AG04450 (cell line): ENCODE data around the gene CTDP1. TPM values are rescaled to one million over a fixed set of nuclear protein-coding genes. Genes with fewer than 3 reads are reported as not detected.
"Not testable (repeated sequence)": the region's sequence is repeated elsewhere in the genome, so short reads cannot be mapped to it uniquely, and the experiment has no call there.

Experiments used
- CTCF ChIA-PET: fragments of 300-600, 350-600 bp; formaldehyde crosslinking; extraction: SDS; loops from one replicate; lab custom pipeline; 2022; ENCODE audit warnings: antibody characterized with exemption, inconsistent platforms; lab: Charles Lee
- POLR2A ChIA-PET: fragments of 350-600 bp; formaldehyde crosslinking; extraction: SDS; loops from one replicate; lab custom pipeline; 2021; ENCODE audit warnings: antibody characterized with exemption, inconsistent platforms; lab: Yijun Ruan, JAX
- DNase-seq: peaks from one replicate; pipeline ENCODE4 v3.0.0-alpha.2; 2011; ENCODE audit warnings: low read depth, low spot score
- H3K27ac ChIP-seq: one replicate; pipeline ENCODE4 v1.5.1; 2012; ENCODE audit warnings: low read depth, low read length, control low read depth
- H3K27me3 ChIP-seq: one replicate; pipeline ENCODE4 v1.6.0; 2012; ENCODE audit warnings: low read length; ENCODE audit not compliant: control insufficient read depth, insufficient read depth
- H3K4me3 ChIP-seq: 2 replicates; pipeline ENCODE4 v1.5.1; 2011; ENCODE audit warnings: mild to moderate bottlenecking, low read depth, low read length, control low read depth
- H3K9me3 ChIP-seq: 2 replicates; pipeline ENCODE4 v1.5.1; 2012; ENCODE audit warnings: low read length; ENCODE audit not compliant: control insufficient read depth, insufficient read depth
- CTCF ChIP-seq: IDR thresholded peaks from 2 replicates; pipeline ENCODE4 v1.5.1; 2011; ENCODE audit warnings: low read depth, low read length, control low read depth, inconsistent platforms
- polyA plus RNA-seq: library from polyadenylated mRNA; depleted of rRNA; stranded (reverse); fragments of >200 nt; gene quantifications from 2 replicates; pipeline ENCODE4 v1.2.3, GENCODE V29; 2011

Gene CTDP1
- polyA plus RNA-seq, 1 experiment: 8.4 TPM

- no peak overlapping the region for H3K27ac ChIP-seq
- POLR2A ChIA-PET: no interaction called here
- no peak overlapping the region for H3K4me3 ChIP-seq
- CTCF ChIA-PET: no interaction called here
- H3K27me3 ChIP-seq: no peaks in the 10 kb centered on the region
- H3K9me3 ChIP-seq: peaks cover 33% of the 10 kb centered on the region
- TF ChIP-seq CTCF: no peak
- no peak for DNase-seq
These were observed 38.0 kb downstream of the CTDP1 start for GRCh38 chr18:79717555-79718074.

GRCh38 chr18:79718126-79718525 lies 38.5 kb downstream of the CTDP1 start:
- H3K27me3 ChIP-seq: no peaks in the 10 kb centered on the region
- CTCF ChIA-PET: no interaction called here
- no peak for TF ChIP-seq CTCF
- POLR2A ChIA-PET: no interaction called here
- H3K27ac ChIP-seq: no peak overlapping the region
- H3K9me3 ChIP-seq: peaks cover 38% of the 10 kb centered on the region
- no peak for DNase-seq
- no peak overlapping the region for H3K4me3 ChIP-seq

- DNase-seq: no peak
- POLR2A ChIA-PET: no interaction called here
- CTCF ChIA-PET: no interaction called here
These were observed 39.4 kb downstream of the CTDP1 start for GRCh38 chr18:79718878-79719477.

GRCh38 chr18:79719478-79720358 lies 40.1 kb downstream of the CTDP1 start:
- H3K27me3 ChIP-seq, CTCF ChIA-PET: not testable (repeated sequence)

More at GRCh38 chr18:79718878-79719477, 39.4 kb downstream of the CTDP1 start:
- H3K4me3 ChIP-seq: no peak overlapping the region
- no peaks in the 10 kb centered on the region for H3K27me3 ChIP-seq
- no peak overlapping the region for H3K27ac ChIP-seq
- H3K9me3 ChIP-seq: peaks cover 44% of the 10 kb centered on the region
- TF ChIP-seq CTCF: no peak

GRCh38 chr18:79720359-79720733 lies 40.7 kb downstream of the CTDP1 start:
- CTCF ChIA-PET: no interaction called here
- no peak for DNase-seq
- H3K9me3 ChIP-seq: peaks cover 50% of the 10 kb centered on the region
- no peak overlapping the region for H3K4me3 ChIP-seq
- no peak overlapping the region for H3K27ac ChIP-seq
- no peak for TF ChIP-seq CTCF
- POLR2A ChIA-PET: no interaction called here
- H3K27me3 ChIP-seq: no peaks in the 10 kb centered on the region

More at GRCh38 chr18:79719478-79720358, 40.1 kb downstream of the CTDP1 start:
- H3K4me3 ChIP-seq, H3K27ac ChIP-seq, POLR2A ChIA-PET, DNase-seq: not testable (repeated sequence)
- peaks cover 46% of the 10 kb centered on the region for H3K9me3 ChIP-seq
